ENCODE data around the gene RTRAF.

The RTRAF gene

GRCh38 chr14:52049721-52050588 lies 60.6 kb downstream of the RTRAF start:
- TF ChIP-seq CREB1 (IDR thresholded peaks at IDR 0.05; ENCODE audit: low read depth) = no peak
- TF ChIP-seq RAD21 (IDR thresholded peaks at IDR 0.05; ENCODE audit: low read depth) = no peak
- no peak for TF ChIP-seq MAX (IDR thresholded peaks at IDR 0.05)
- TF ChIP-seq YY1 (IDR thresholded peaks at IDR 0.05; ENCODE audit: low read depth) = no peak
- no peak for TF ChIP-seq USF1 (IDR thresholded peaks at IDR 0.05)
- TF ChIP-seq EP300 (IDR thresholded peaks at IDR 0.05; ENCODE audit: borderline replicate concordance) = no peak
- no peak for TF ChIP-seq FOXM1 (IDR thresholded peaks at IDR 0.05; ENCODE audit: borderline replicate concordance, low read depth)
- no peak for TF ChIP-seq EGR1 (IDR thresholded peaks at IDR 0.05)
- TF ChIP-seq REST (IDR thresholded peaks at IDR 0.05; ENCODE audit: low read depth) = no peak
- TF ChIP-seq NFIC (IDR thresholded peaks at IDR 0.05) = no peak
- no peak for TF ChIP-seq CEBPB (IDR thresholded peaks at IDR 0.05)
- TF ChIP-seq TAF1 (IDR thresholded peaks at IDR 0.05; ENCODE audit: low read depth) = no peak
- TF ChIP-seq TCF12 (IDR thresholded peaks at IDR 0.05; ENCODE audit: low read depth) = no peak
- TF ChIP-seq ZBTB7A (IDR thresholded peaks at IDR 0.05; ENCODE audit: low read depth) = no peak
- no peak for TF ChIP-seq TEAD4 (IDR thresholded peaks at IDR 0.05)

GRCh38 chr14:52051251-52051650 lies 61.9 kb downstream of the RTRAF start:
- TF ChIP-seq FOXM1 (IDR thresholded peaks at IDR 0.05; ENCODE audit: borderline replicate concordance, low read depth) (no peak), NFIC (IDR thresholded peaks at IDR 0.05) (no peak), CEBPB (IDR thresholded peaks at IDR 0.05) (no peak), ZBTB7A (IDR thresholded peaks at IDR 0.05; ENCODE audit: low read depth) (no peak), EP300 (IDR thresholded peaks at IDR 0.05; ENCODE audit: borderline replicate concordance) (no peak), YY1 (IDR thresholded peaks at IDR 0.05; ENCODE audit: low read depth) (no peak), EGR1 (IDR thresholded peaks at IDR 0.05) (no peak), USF1 (IDR thresholded peaks at IDR 0.05) (no peak), TAF1 (IDR thresholded peaks at IDR 0.05; ENCODE audit: low read depth) (no peak), MAX (IDR thresholded peaks at IDR 0.05) (no peak), CREB1 (IDR thresholded peaks at IDR 0.05; ENCODE audit: low read depth) (no peak), TEAD4 (IDR thresholded peaks at IDR 0.05) (no peak), REST (IDR thresholded peaks at IDR 0.05; ENCODE audit: low read depth) (no peak), TCF12 (IDR thresholded peaks at IDR 0.05; ENCODE audit: low read depth) (no peak), RAD21 (IDR thresholded peaks at IDR 0.05; ENCODE audit: low read depth) (no peak)

- TF ChIP-seq TCF12 (IDR thresholded peaks at IDR 0.05; ENCODE audit: low read depth) (no peak), RAD21 (IDR thresholded peaks at IDR 0.05; ENCODE audit: low read depth) (no peak), EGR1 (IDR thresholded peaks at IDR 0.05) (no peak), TEAD4 (IDR thresholded peaks at IDR 0.05) (no peak), NFIC (IDR thresholded peaks at IDR 0.05) (no peak), EP300 (IDR thresholded peaks at IDR 0.05; ENCODE audit: borderline replicate concordance) (no peak), FOXM1 (IDR thresholded peaks at IDR 0.05; ENCODE audit: borderline replicate concordance, low read depth) (no peak), USF1 (IDR thresholded peaks at IDR 0.05) (no peak), REST (IDR thresholded peaks at IDR 0.05; ENCODE audit: low read depth) (no peak), ZBTB7A (IDR thresholded peaks at IDR 0.05; ENCODE audit: low read depth) (no peak), MAX (IDR thresholded peaks at IDR 0.05) (no peak), CREB1 (IDR thresholded peaks at IDR 0.05; ENCODE audit: low read depth) (no peak), TAF1 (IDR thresholded peaks at IDR 0.05; ENCODE audit: low read depth) (no peak), CEBPB (IDR thresholded peaks at IDR 0.05) (no peak), YY1 (IDR thresholded peaks at IDR 0.05; ENCODE audit: low read depth) (no peak)
These were observed 62.5 kb downstream of the RTRAF start for GRCh38 chr14:52051871-52052270.
